T-helper 9 cell (primary cell): Measurements from ENCODE around the gene BOD1L2.

Experiments used
- DNase-seq: peaks from one replicate; pipeline ENCODE4 v3.0.0-alpha.2; 2020
- total RNA-seq, 2 donors: gene quantifications; one replicate each; lab custom pipeline; 2026; lab: John Stamatoyannopoulos, UW

Gene BOD1L2
- 0 reads per million in 2 donors for total RNA-seq

DNA sequence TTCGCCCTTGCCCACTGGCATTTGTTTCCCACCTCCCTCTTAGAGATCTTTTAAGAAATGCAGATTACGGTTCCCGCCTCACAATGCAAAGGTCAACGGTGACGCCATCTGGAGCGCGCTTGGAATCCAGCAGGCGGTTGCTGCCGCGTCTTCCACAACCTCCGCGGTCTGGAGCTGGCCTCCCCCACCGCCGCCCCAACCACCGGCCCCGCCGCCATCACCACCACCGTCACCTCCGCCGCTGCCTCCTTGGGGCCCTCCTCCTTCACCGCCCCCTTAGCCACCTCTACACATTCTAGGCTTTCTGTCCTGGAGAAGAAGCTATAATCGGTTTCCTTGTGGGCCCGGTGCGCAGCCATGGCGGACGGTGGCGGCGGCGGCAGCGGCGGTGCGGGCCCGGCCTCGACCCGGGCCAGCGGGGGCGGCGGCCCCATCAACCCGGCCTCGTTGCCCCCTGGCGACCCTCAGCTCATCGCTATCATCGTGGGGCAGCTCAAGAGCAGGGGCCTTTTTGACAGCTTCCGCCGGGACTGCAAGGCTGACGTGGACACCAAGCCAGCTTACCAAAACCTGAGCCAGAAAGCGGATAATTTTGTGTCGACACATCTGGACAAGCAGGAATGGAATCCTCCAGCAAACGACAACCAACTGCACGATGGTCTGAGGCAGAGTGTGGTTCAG is at the start of gene BOD1L2:
Gene BOD1L2 (plus strand): TSS at position 132 of the 681 bp plus-strand sequence. CDS start 226 bp downstream, at position 358.
- DNase-seq, result no peak

- no peak for DNase-seq
Measured at GRCh38 chr18:57107140-57107832, 39.6 kb upstream of the BOD1L2 start.

DNA sequence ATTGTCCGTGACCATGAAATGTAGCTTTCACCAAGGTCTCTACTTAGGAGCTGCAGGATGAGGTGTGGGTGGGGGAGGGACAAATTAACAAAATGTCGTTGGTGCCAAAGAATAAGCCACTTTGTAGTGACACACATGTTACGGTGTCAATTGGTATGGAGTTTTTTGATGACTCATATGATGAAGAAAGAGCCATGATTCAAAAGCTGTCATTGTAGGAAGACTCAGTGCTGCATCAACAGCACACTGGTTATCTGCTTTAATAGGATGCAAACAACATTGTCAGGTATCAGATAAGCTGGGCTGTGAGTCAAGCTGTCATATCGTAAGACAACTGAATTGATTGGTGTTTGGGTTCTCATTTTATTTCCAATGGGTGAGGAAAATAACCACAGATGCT is 36.6 kb upstream of the BOD1L2 start:
- DNase-seq, result no peak

DNA sequence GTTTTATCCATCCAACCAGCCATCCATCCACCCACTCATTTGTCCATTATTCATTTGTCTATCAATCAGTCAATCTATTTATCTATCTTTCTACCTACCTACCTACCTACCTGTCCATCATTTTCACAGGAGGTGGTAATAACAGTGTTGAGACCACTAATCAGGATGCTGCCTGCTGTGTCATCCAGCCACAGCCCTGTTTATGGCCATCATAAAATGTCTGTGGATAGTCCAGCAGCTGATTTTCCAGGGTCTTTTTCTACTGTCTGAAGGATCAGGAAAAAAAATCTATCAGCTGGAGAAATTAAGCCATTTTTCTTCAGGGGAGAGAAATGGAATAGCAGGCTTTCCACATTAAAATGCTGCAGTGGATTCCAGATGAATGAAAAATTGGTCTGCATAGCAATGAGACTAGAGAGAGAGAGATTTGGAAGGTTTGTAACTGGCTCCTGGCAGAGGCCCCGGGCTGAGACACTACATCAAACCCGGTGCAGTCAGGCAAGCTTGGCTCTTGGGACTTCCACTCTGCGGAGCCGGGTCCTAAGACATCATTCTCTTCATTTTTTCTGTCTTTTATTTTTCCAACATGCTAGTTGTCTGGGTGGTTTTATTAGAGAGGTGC is 33.0 kb upstream of the BOD1L2 start:
- no peak for DNase-seq

DNA sequence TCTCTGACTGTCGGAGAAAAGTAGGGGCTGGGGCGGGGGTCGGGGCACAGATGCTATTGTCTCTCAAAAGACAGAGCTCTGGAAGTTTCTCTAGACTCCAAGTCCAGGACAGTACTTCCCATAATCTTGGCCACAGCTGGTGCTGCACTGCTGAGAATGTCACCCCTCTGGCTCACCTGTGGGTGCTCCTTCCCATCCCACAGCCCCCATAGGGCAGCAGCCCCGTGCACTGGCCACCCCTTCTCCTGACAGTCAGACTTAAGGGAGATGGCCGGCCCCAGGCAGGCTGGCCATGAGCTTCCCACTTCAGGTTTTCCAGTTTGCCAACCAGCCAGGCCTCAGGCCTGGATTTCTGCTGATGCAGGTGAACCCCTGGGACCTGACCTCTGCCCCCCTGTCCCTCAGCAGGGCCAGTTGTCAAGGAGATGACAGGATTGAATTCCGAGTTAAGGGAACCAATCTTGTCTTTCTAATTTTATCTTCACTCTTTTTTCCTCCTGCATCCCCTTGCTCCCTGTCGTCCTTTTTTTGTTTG is 30.2 kb upstream of the BOD1L2 start:
- no peak for DNase-seq

DNA sequence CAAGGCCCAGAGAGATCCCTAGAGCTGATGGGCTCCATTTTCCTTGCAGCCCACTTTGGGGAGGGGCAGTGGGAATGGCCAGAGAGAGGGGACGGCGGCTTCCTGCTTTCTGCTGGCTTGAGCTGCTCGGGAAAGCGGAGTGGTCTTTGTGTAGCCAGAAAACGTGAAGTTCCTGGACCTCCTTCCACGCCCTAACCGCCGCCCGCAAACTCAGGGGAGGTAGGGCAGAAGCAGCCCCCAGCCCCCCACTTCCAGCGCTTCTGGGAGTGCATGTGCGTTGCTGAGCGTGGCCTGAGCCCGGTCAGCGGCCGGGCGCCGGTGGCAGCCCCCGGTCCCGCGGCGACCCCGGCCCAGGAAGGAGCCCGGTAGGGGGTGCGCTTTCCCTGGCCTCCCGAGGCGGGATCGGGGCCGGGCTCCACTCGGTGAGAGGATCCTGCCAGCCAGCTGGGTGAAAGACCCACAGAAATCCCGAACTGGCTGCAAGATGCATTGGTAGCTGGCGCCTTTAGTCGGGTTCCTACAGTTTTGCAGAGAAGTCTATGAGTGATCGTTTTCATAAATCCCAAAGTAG is 25.3 kb upstream of the BOD1L2 start:
- DNase-seq, result no peak

GRCh38 chr18:57122936-57123510 is 23.9 kb upstream of the BOD1L2 start:
- no peak for DNase-seq

GRCh38 chr18:57125627-57126026 is 21.3 kb upstream of the BOD1L2 start:
- no peak for DNase-seq

GRCh38 chr18:57128220-57128932 is 18.5 kb upstream of the BOD1L2 start:
- no peak for DNase-seq

DNA sequence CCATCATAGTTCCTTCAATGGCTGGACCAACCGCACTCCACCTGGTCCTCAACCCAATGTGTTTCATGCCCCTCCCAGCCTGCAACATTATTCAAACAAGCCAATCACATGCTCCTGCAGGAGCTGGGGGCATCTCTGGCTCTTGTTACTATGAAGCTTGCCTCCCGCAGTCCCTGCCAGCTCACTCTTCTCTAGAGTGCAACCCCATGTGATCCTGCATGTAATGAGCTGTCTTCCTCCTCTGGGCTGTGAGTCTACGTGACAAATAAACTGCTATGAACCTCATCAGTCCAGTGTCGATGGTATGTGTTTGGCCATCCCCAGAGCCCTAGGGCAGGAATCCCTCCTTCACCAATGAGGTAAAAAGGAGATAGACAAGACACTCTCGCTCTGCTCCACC is 15.8 kb upstream of the BOD1L2 start:
- no peak for DNase-seq

DNA sequence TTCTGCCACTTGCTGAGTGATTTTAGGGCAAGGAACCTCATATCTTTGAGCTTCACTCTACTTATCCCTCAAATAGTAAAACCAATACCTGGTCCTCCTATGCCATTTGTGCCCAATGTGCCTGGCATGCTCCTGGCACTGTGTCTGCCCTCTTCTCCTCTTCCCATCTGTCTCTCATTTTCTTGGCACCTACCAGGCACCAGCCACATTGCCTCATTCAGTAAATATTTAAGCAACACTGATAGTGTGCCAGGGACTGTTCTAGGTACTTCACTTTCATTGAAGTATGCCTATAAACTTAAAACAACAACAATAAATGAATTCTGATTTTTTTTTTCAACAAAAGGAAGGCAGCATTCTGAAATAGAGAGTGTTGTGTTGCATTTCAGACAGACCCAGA is 15.1 kb upstream of the BOD1L2 start:
- no peak for DNase-seq

- no peak for DNase-seq
Measured at GRCh38 chr18:57134618-57135135, 12.2 kb upstream of the BOD1L2 start.

DNA sequence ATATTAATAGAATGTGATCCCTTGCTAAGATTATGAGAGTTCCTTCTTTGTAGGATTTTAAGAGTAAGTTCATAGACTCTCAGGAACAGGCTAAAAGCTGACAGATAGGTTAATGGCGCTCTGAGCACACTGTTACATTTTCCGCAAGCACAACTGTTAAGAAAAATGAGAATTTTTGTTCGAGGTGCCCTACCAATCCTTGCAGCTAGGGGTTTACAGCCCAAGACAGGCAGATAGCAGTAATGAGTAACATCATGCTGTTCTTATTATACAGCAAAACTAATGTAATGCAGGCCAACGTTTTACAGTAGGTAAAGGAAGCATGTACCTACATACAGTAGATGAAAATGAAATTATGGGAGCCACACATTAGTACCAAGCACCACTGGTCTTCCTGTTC is 11.2 kb upstream of the BOD1L2 start:
- no peak for DNase-seq

DNA sequence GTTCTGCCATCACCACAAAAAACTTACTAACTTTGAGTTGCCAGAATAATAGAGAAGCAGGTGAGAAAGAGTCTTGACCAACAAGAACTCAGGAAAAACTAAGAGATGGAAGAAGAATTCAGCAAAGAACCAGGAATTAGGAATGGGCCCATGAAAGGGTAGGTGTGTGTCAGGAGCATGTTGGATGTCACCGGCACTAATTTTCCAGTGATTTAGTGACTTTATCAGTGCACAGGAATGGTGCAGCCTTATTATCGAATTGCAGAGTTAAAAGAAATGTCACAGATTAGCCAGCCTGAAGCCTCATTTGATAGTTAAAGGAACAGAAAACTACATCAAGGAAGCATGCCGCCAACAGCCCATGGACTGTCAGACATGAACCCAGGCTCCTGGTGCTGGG is 9.0 kb upstream of the BOD1L2 start:
- no peak for DNase-seq

- DNase-seq, result no peak
Measured at GRCh38 chr18:57141208-57142129, 5.4 kb upstream of the BOD1L2 start.

DNA sequence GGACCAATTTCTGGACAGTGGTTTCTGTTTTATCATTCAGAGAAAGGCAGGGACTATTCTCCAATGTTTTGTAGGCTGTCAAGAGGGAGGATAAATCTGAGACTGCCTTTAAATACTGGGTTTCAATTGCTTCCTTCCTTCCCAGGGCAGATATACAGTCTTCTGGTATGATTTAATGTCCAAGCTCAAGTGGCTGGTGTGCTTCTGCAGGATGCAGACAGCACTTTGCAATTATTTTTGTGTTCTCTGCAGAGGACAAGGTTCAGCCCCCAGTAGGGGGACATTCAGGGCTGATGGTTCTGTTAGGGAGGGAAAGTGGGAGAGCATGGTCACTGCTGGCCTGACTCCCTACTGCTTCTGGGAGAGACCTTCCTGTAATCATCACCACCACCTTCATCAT is 4.6 kb upstream of the BOD1L2 start:
- no peak for DNase-seq

GRCh38 chr18:57143265-57143664 is 3.6 kb upstream of the BOD1L2 start:
- no peak for DNase-seq

- DNase-seq, result no peak
Measured at GRCh38 chr18:57148263-57148662, 1.4 kb downstream of the BOD1L2 start.

DNA sequence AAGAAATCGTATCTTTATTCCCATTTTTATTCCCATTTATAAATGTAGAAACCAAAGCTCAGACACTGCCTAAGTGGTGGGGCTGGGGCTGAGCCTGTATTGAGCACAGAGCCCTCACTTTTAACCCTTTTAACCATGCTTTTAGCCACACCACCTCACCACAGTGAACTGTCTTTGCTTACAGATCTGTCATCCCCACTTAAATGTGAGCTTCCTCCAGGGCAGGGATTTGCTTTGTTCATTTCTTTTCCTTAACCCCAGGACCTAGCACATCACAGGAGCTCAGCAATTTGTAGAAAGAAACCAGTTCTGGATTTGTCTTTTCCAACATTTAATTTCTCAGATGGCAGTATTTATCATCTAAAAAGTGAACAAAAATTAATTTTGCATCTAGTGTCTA is 2.2 kb downstream of the BOD1L2 start:
- no peak for DNase-seq

- no peak for DNase-seq
Measured at GRCh38 chr18:57149531-57149930, 2.6 kb downstream of the BOD1L2 start.

GRCh38 chr18:57150081-57150480 is 3.2 kb downstream of the BOD1L2 start:
- no peak for DNase-seq
